Measurements from ENCODE around the gene JPH4.

Gene JPH4

GRCh38 chr14:23580152-23580926 lies 1.7 kb upstream of the JPH4 start:
- no peak for DNase-seq (ENCODE audit: low read depth, low spot score)
- in situ Hi-C loops (cut with HindIII; ENCODE audit: low sequenced_read_pairs): no loop called here
- no peak overlapping the region for H3K4me3 ChIP-seq (ENCODE audit: low read depth, low read length)
- TF ChIP-seq CTCF (IDR thresholded peaks at IDR 0.05; ENCODE audit: low read depth, low read length): no peak

GRCh38 chr14:23579739-23580138 lies 1.1 kb upstream of the JPH4 start:
- in situ Hi-C loops (cut with HindIII; ENCODE audit: low sequenced_read_pairs): no loop called here
- no peak for DNase-seq (ENCODE audit: low read depth, low spot score)
- no peak overlapping the region for H3K4me3 ChIP-seq (ENCODE audit: low read depth, low read length)
- TF ChIP-seq CTCF (IDR thresholded peaks at IDR 0.05; ENCODE audit: low read depth, low read length): no peak

- in situ Hi-C loops (cut with HindIII; ENCODE audit: low sequenced_read_pairs): no loop called here
- DNase-seq (ENCODE audit: low read depth, low spot score): no peak
- H3K4me3 ChIP-seq (ENCODE audit: low read depth, low read length): no peak overlapping the region
- TF ChIP-seq CTCF (IDR thresholded peaks at IDR 0.05; ENCODE audit: low read depth, low read length): no peak
Measured at GRCh38 chr14:23579311-23579630, 681 bp upstream of the JPH4 start.

- no peak for TF ChIP-seq CTCF (IDR thresholded peaks at IDR 0.05; ENCODE audit: low read depth, low read length)
- in situ Hi-C loops (cut with HindIII; ENCODE audit: low sequenced_read_pairs): no loop called here
- no peak overlapping the region for H3K4me3 ChIP-seq (ENCODE audit: low read depth, low read length)
- no peak for DNase-seq (ENCODE audit: low read depth, low spot score)
Measured at GRCh38 chr14:23577710-23578392, 739 bp downstream of the JPH4 start.

GRCh38 chr14:23577004-23577681 lies 1.4 kb downstream of the JPH4 start:
- H3K4me3 ChIP-seq (ENCODE audit: low read depth, low read length): no peak overlapping the region
- no peak for DNase-seq (ENCODE audit: low read depth, low spot score)
- in situ Hi-C loops (cut with HindIII; ENCODE audit: low sequenced_read_pairs): no loop called here
- no peak for TF ChIP-seq CTCF (IDR thresholded peaks at IDR 0.05; ENCODE audit: low read depth, low read length)

GRCh38 chr14:23573384-23574015 lies 5.1 kb downstream of the JPH4 start:
- no peak for TF ChIP-seq CTCF (IDR thresholded peaks at IDR 0.05; ENCODE audit: low read depth, low read length)
- in situ Hi-C loops (cut with HindIII; ENCODE audit: low sequenced_read_pairs): no loop called here
- DNase-seq (ENCODE audit: low read depth, low spot score): no peak
- H3K4me3 ChIP-seq (ENCODE audit: low read depth, low read length): no peak overlapping the region
